ENCODE data around the gene SYNDIG1.

- TF ChIP-seq CTCF (conservative IDR thresholded peaks at IDR 0.05; ENCODE audit: low read depth, low read length) (no peak), EZH2phosphoT487 (IDR thresholded peaks at IDR 0.05; ENCODE audit: borderline replicate concordance, low read length) (no peak)
Observed at GRCh38 chr20:24615353-24615752, 145.9 kb downstream of the SYNDIG1 start.

All from PC-3 (cell line).